ENCODE data around the gene C12orf56.

The C12orf56 gene

DNA sequence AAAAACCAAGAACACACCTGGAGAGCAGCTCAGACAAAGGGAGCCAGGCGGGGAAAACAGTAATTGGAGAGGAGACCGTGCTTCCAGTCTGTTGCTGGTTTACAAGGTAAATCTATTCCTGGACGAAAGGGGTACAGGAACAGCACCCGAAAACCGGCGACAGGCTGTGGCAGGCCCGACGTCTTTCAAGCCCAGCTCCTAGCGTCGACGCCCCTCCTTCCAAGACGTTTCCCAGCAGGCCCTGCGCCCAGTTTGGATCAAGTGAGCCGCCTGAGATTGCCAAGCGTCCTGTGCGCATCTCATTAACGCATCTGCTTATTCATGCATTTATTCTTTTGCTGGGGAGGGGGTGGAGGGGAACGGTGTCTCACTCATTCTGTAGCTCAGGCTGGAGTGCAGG, 1.4 kb downstream of the C12orf56 start:
- no CpG with 5 or more reads among the region's 18 CpGs for WGBS, 2 donors (ENCODE audit: extremely low coverage in 2 of 2, insufficient read length in 2 of 2, insufficient replicate concordance in 1 of 2)

DNA sequence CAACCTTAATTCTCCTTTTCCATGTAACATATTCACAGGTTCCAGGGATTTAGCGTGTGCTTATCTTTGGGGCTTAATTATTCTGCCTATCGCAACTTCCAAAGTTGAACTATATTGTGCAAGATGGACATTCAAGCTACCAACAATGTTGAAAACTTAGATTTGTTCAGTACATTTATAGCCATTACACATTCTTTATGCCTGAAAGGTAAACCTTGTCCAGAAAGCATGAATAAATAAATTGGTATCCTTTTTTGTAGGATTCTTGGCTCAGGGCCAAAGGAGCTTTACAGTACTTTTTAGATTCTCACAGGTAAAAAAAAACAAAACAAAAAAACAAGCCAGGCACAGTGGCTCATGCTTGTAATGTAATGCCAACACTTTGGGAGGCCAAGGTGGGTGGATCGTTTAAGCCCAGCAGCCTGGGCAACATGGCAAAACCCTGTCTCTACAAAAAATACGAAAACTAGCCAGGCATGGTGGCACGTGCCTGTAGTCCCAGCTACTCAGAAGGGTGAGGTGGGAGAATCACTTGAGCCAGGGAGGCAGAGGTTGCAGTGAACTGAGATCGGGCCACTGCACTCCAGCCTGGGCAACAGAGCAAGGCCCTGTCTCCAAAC, 3.3 kb downstream of the C12orf56 start:
- no peaks in the 10 kb centered on the region for H3K9me3 ChIP-seq (replicated peaks in 1 of 2; ENCODE audit: control insufficient read depth in 2 of 2, insufficient read depth in 1 of 2, low read depth in 1 of 2, low read length in 2 of 2)
- H2BK120ac ChIP-seq (ENCODE audit: low read depth, low read length) = no peak overlapping the region
- no peaks in the 10 kb centered on the region for H3K36me3 ChIP-seq (replicated peaks in 1 of 2; ENCODE audit: control insufficient read depth in 2 of 2, insufficient read depth in 2 of 2, low read length in 2 of 2)
- no peak overlapping the region for H3K4me2 ChIP-seq (ENCODE audit: insufficient read depth, low read length, poor library complexity, severe bottlenecking)
- no peaks in the 10 kb centered on the region for H3K4me1 ChIP-seq (ENCODE audit: control insufficient read depth in 2 of 2, insufficient read depth in 1 of 2, low read depth in 1 of 2, low read length in 2 of 2)
- no peak overlapping the region for H3K18ac ChIP-seq (ENCODE audit: low read length)
- no peak overlapping the region for H2AK5ac ChIP-seq (ENCODE audit: low read depth, low read length)
- no CpG with 5 or more reads among the region's 6 CpGs for WGBS, 2 donors (ENCODE audit: extremely low coverage in 2 of 2, insufficient read length in 2 of 2, insufficient replicate concordance in 1 of 2)
- no peak overlapping the region for H2BK15ac ChIP-seq (ENCODE audit: low read length)
- no peak overlapping the region for H2AFZ ChIP-seq (ENCODE audit: low read length)
- no peak overlapping the region for H4K8ac ChIP-seq (ENCODE audit: low read depth, low read length)
- no peak overlapping the region for H3K9ac ChIP-seq (ENCODE audit: low read depth, low read length, poor library complexity)
- no peak for DNase-seq (ENCODE audit: low spot score)
- H2BK12ac ChIP-seq (ENCODE audit: low read length) = no peak overlapping the region
- H4K91ac ChIP-seq (ENCODE audit: low read depth, low read length, poor library complexity) = no peak overlapping the region
- no peak overlapping the region for H3K4ac ChIP-seq (ENCODE audit: low read length)
- H3K27ac ChIP-seq (replicated peaks; ENCODE audit: low read length) = no peak overlapping the region
- H3K4me3 ChIP-seq (ENCODE audit: low read length in 2 of 2) = no peak overlapping the region
- H3K27me3 ChIP-seq (ENCODE audit: control insufficient read depth in 3 of 3, insufficient read depth in 3 of 3, low read depth in 1 of 3, low read length in 3 of 3) = peaks cover 0 to 2% (median 0%) of the 10 kb centered on the region in 3 experiments
- H3K23ac ChIP-seq (ENCODE audit: low read depth, low read length, poor library complexity) = no peak overlapping the region
- no peak overlapping the region for H2BK5ac ChIP-seq (ENCODE audit: low read length)
- H3K14ac ChIP-seq (ENCODE audit: low read length) = no peak overlapping the region
- H3K79me1 ChIP-seq (ENCODE audit: low read depth, low read length) = no peaks in the 10 kb centered on the region

More for the DNA sequence above, 1.4 kb downstream of the C12orf56 start:
- peaks cover 0 to 2% (median 0%) of the 10 kb centered on the region in 3 experiments for H3K27me3 ChIP-seq (ENCODE audit: control insufficient read depth in 3 of 3, insufficient read depth in 3 of 3, low read depth in 1 of 3, low read length in 3 of 3)
- H3K36me3 ChIP-seq (replicated peaks in 1 of 2; ENCODE audit: control insufficient read depth in 2 of 2, insufficient read depth in 2 of 2, low read length in 2 of 2) = no peaks in the 10 kb centered on the region
- no peak overlapping the region for H3K4me2 ChIP-seq (ENCODE audit: insufficient read depth, low read length, poor library complexity, severe bottlenecking)
- H4K91ac ChIP-seq (ENCODE audit: low read depth, low read length, poor library complexity) = no peak overlapping the region
- H3K18ac ChIP-seq (ENCODE audit: low read length) = no peak overlapping the region
- no peak overlapping the region for H4K8ac ChIP-seq (ENCODE audit: low read depth, low read length)
- no peak overlapping the region for H2BK5ac ChIP-seq (ENCODE audit: low read length)
- H2AK5ac ChIP-seq (ENCODE audit: low read depth, low read length) = no peak overlapping the region
- H3K9ac ChIP-seq (ENCODE audit: low read depth, low read length, poor library complexity) = no peak overlapping the region
- H2BK12ac ChIP-seq (ENCODE audit: low read length) = peak overlapping the region; percentile 58
- H3K4me3 ChIP-seq (ENCODE audit: low read length in 2 of 2) = no peak overlapping the region
- no peaks in the 10 kb centered on the region for H3K9me3 ChIP-seq (replicated peaks in 1 of 2; ENCODE audit: control insufficient read depth in 2 of 2, insufficient read depth in 1 of 2, low read depth in 1 of 2, low read length in 2 of 2)
- H2BK120ac ChIP-seq (ENCODE audit: low read depth, low read length) = no peak overlapping the region
- DNase-seq (ENCODE audit: low spot score) = no peak
- no peak overlapping the region for H3K4ac ChIP-seq (ENCODE audit: low read length)
- H3K14ac ChIP-seq (ENCODE audit: low read length) = no peak overlapping the region
- H3K79me1 ChIP-seq (ENCODE audit: low read depth, low read length) = no peaks in the 10 kb centered on the region
- no peak overlapping the region for H3K27ac ChIP-seq (replicated peaks; ENCODE audit: low read length)
- peak overlapping the region; percentile 63 for H2AFZ ChIP-seq (ENCODE audit: low read length)
- no peaks in the 10 kb centered on the region for H3K4me1 ChIP-seq (ENCODE audit: control insufficient read depth in 2 of 2, insufficient read depth in 1 of 2, low read depth in 1 of 2, low read length in 2 of 2)
- H3K23ac ChIP-seq (ENCODE audit: low read depth, low read length, poor library complexity) = no peak overlapping the region
- no peak overlapping the region for H2BK15ac ChIP-seq (ENCODE audit: low read length)

DNA sequence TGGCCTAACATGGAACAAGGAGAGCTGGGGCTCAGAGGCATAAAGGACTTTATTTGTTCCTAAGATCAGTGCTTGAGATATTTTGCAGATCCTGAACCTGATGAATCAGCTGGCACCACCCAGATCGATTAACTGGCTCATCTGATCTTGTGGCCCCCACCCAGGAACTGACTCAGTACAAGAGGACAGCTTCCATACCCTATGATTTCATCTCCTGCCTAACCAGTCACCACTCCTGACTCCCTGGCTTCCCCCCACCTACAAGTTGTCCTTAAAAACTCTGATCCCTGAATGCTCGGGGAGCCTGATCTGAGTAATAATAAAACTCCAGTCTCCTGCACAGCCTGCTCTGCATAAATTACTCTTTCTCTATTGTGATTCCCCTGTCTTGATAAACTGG, 5.1 kb downstream of the C12orf56 start:
- Histone ChIP-seq H3K4me1 (ENCODE audit: control insufficient read depth in 2 of 2, insufficient read depth in 1 of 2, low read depth in 1 of 2, low read length in 2 of 2) (no peaks in the 10 kb centered on the region), H3K14ac (ENCODE audit: low read length) (no peak overlapping the region), H2BK15ac (ENCODE audit: low read length) (no peak overlapping the region), H4K91ac (ENCODE audit: low read depth, low read length, poor library complexity) (no peak overlapping the region), H4K8ac (ENCODE audit: low read depth, low read length) (no peak overlapping the region), H2AK5ac (ENCODE audit: low read depth, low read length) (no peak overlapping the region), H3K27ac (replicated peaks; ENCODE audit: low read length) (no peak overlapping the region), H3K9ac (ENCODE audit: low read depth, low read length, poor library complexity) (no peak overlapping the region), H3K4ac (ENCODE audit: low read length) (no peak overlapping the region), H3K4me2 (ENCODE audit: insufficient read depth, low read length, poor library complexity, severe bottlenecking) (no peak overlapping the region), H3K23ac (ENCODE audit: low read depth, low read length, poor library complexity) (no peak overlapping the region), H3K4me3 (ENCODE audit: low read length in 2 of 2) (no peak overlapping the region), H3K18ac (ENCODE audit: low read length) (no peak overlapping the region), H3K27me3 (ENCODE audit: control insufficient read depth in 3 of 3, insufficient read depth in 3 of 3, low read depth in 1 of 3, low read length in 3 of 3) (peaks cover 0 to 2% (median 0%) of the 10 kb centered on the region in 3 experiments), H3K79me1 (ENCODE audit: low read depth, low read length) (no peaks in the 10 kb centered on the region), H3K36me3 (replicated peaks in 1 of 2; ENCODE audit: control insufficient read depth in 2 of 2, insufficient read depth in 2 of 2, low read length in 2 of 2) (no peaks in the 10 kb centered on the region), H2BK5ac (ENCODE audit: low read length) (no peak overlapping the region), H2BK120ac (ENCODE audit: low read depth, low read length) (no peak overlapping the region), H3K9me3 (replicated peaks in 1 of 2; ENCODE audit: control insufficient read depth in 2 of 2, insufficient read depth in 1 of 2, low read depth in 1 of 2, low read length in 2 of 2) (no peaks in the 10 kb centered on the region), H2BK12ac (ENCODE audit: low read length) (no peak overlapping the region), H2AFZ (ENCODE audit: low read length) (no peak overlapping the region)
- WGBS, 2 donors (ENCODE audit: extremely low coverage in 2 of 2, insufficient read length in 2 of 2, insufficient replicate concordance in 1 of 2) = no CpG with 5 or more reads among the region's 2 CpGs
- DNase-seq (ENCODE audit: low spot score) = no peak

DNA sequence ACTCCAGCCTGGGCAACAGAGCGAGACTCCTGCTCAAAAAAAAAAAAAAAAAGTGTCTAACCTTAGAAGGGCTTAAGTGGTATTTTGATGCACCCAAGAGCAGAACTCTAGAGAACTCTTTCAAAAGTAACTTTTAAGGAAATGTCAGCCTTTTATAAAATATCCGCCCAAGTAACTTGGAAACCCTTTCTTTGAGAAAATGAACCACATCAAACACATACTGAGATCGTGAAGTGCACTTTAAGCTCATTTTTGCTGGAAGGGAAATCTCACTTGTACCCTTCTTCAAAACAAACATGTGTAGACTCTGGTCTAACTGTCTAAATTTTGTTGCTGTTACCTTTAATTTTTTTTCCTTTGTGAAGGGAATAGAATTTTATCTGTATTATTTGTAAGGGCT, 5.5 kb downstream of the C12orf56 start:
- DNase-seq (ENCODE audit: low spot score) = no peak
- Histone ChIP-seq H3K27me3 (ENCODE audit: control insufficient read depth in 3 of 3, insufficient read depth in 3 of 3, low read depth in 1 of 3, low read length in 3 of 3) (peaks cover 0 to 2% (median 0%) of the 10 kb centered on the region in 3 experiments), H3K4me3 (ENCODE audit: low read length in 2 of 2) (no peak overlapping the region), H2BK12ac (ENCODE audit: low read length) (no peak overlapping the region), H2BK120ac (ENCODE audit: low read depth, low read length) (no peak overlapping the region), H3K4me2 (ENCODE audit: insufficient read depth, low read length, poor library complexity, severe bottlenecking) (no peak overlapping the region), H2AK5ac (ENCODE audit: low read depth, low read length) (no peak overlapping the region), H3K4me1 (ENCODE audit: control insufficient read depth in 2 of 2, insufficient read depth in 1 of 2, low read depth in 1 of 2, low read length in 2 of 2) (no peaks in the 10 kb centered on the region), H3K4ac (ENCODE audit: low read length) (no peak overlapping the region), H3K18ac (ENCODE audit: low read length) (no peak overlapping the region), H3K36me3 (replicated peaks in 1 of 2; ENCODE audit: control insufficient read depth in 2 of 2, insufficient read depth in 2 of 2, low read length in 2 of 2) (no peaks in the 10 kb centered on the region), H2BK15ac (ENCODE audit: low read length) (no peak overlapping the region), H3K9ac (ENCODE audit: low read depth, low read length, poor library complexity) (no peak overlapping the region), H3K9me3 (replicated peaks in 1 of 2; ENCODE audit: control insufficient read depth in 2 of 2, insufficient read depth in 1 of 2, low read depth in 1 of 2, low read length in 2 of 2) (no peaks in the 10 kb centered on the region), H3K14ac (ENCODE audit: low read length) (no peak overlapping the region), H3K79me1 (ENCODE audit: low read depth, low read length) (no peaks in the 10 kb centered on the region), H2BK5ac (ENCODE audit: low read length) (no peak overlapping the region), H3K23ac (ENCODE audit: low read depth, low read length, poor library complexity) (no peak overlapping the region), H2AFZ (ENCODE audit: low read length) (no peak overlapping the region), H4K8ac (ENCODE audit: low read depth, low read length) (no peak overlapping the region), H3K27ac (replicated peaks; ENCODE audit: low read length) (no peak overlapping the region), H4K91ac (ENCODE audit: low read depth, low read length, poor library complexity) (no peak overlapping the region)
- WGBS, 2 donors (ENCODE audit: extremely low coverage in 2 of 2, insufficient read length in 2 of 2, insufficient replicate concordance in 1 of 2) = no CpG with 5 or more reads among the region's 3 CpGs
